ENCODE results near the gene SBF1. TPM values are rescaled to one million over a fixed set of nuclear protein-coding genes. Genes with fewer than 3 reads are reported as not detected.
"Not testable (repeated sequence)": the region's sequence is repeated elsewhere in the genome, so short reads cannot be mapped to it uniquely, and the experiment has no call there.

The SBF1 gene
- total RNA-seq, 1 donor from 2014 or later, result 121 TPM

DNA sequence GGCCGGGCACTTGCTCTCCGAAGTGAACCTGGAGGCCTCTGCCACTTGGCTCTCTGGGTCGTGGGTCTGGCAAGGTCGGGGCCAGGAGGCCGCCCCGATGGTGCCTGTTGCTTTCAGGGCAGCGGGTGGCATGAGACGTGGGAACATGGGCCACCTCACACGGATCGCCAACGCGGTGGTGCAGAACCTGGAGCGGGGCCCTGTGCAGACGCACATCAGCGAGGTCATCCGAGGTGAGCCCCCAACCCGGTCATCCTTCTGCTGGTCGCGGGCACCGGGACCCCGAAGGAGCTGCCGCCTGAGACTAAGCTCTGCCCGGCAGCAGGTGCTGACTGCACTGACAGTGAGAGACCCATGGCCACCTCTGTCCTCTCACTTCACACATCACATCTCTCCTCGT, 40.0 kb downstream of the SBF1 start:
- no peak for DNase-seq (ENCODE audit: low read depth)

GRCh38 chr22:50432877-50433510, 41.8 kb downstream of the SBF1 start:
- not testable (repeated sequence) for DNase-seq (ENCODE audit: low read depth)

GRCh38 chr22:50432131-50432876, 42.5 kb downstream of the SBF1 start:
- no peak for DNase-seq (ENCODE audit: low read depth)

DNA sequence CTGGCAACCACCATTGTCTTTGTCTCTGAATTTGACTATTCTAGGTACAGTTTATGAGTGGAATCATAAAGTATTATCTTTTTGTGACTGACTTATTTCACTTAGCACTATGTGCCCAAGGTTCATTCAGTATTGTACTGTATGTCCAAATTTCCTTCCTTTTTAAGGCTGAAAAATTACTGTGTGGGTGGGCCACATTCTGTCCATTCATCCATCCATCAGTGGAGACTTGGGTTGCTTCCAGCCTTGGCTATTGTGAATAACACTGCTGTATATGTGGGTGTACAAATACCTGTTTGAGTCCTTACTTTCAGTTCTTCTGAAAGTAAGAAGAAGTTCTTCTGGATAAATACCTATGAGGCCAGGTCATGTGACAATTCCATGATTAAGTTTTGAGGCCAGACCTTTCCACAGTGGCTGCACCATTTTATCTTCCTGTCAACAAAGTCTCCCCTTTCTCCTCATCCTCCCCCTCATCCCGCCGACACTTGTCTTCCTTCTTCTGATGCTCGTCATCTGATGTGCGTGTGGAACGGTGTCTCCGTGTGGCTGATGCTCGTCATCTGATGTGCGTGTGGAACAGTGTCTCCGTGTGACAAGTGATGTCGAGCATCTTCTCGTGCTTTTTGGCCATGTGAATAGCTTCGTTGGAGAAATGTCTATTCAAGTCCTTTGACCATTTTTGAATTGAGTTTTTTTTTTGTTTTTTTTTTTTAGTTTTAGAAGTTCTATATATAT, 49.5 kb downstream of the SBF1 start:
- DNase-seq (ENCODE audit: low read depth), result no peak

DNA sequence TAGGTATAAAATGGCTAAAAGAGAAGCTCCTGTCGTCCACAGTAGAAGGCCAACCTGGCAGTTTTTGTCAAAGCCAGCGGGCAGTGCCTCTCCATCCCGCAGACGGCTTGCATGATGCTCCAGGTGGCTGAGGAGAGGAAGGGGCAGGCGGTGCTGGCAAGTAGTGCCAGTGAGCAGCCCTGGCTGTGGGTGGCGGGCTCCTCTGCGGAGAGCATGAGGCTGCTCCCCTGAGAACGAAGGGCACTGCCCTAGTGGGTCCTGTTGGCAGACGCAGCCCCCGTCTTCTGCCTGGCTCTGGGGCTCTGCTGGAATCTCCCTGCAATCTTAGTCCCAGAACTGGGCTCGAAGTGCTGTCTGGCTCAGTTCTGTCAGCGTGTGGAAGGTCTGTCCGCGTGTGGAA, 50.9 kb downstream of the SBF1 start:
- no peak for DNase-seq (ENCODE audit: low read depth)

- no peak for DNase-seq (ENCODE audit: low read depth)
These were observed 51.6 kb downstream of the SBF1 start for GRCh38 chr22:50422961-50423815.

GRCh38 chr22:50422046-50422445, 52.8 kb downstream of the SBF1 start:
- no peak for DNase-seq (ENCODE audit: low read depth)

DNA sequence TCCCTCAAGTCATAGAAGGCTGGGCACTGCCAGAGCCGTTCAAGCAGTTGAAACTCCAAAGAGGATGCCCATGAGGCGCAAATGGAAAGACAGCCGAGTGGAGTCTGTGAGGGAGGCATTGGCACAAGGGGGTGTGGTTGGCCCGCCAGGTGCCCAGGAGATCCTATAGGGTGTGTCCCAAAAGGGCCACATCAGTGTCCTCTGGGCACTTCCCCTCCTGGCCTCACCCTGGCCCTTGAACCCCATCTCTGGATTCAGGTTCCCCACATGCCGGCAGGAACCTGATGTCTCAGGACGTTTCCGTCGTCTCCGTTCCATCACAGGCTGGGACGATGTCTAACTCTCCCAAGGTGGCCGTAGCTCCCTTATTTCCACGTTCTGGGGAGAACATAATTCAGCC, 54.3 kb downstream of the SBF1 start:
- no peak for DNase-seq (ENCODE audit: low read depth)

GRCh38 chr22:50420015-50420414, 54.8 kb downstream of the SBF1 start:
- DNase-seq (ENCODE audit: low read depth), result no peak

GRCh38 chr22:50419116-50419515, 55.7 kb downstream of the SBF1 start:
- DNase-seq (ENCODE audit: low read depth), result no peak

GRCh38 chr22:50418624-50419023, 56.2 kb downstream of the SBF1 start:
- DNase-seq (ENCODE audit: low read depth), result no peak

GRCh38 chr22:50417411-50418210, 57.2 kb downstream of the SBF1 start:
- DNase-seq (ENCODE audit: low read depth), result no peak

GRCh38 chr22:50416996-50417395, 57.8 kb downstream of the SBF1 start:
- DNase-seq (ENCODE audit: low read depth), result no peak

GRCh38 chr22:50415426-50415825, 59.4 kb downstream of the SBF1 start:
- DNase-seq (ENCODE audit: low read depth), result no peak

- no peak for DNase-seq (ENCODE audit: low read depth)
These were observed 60.2 kb downstream of the SBF1 start for GRCh38 chr22:50414476-50415248.

- not testable (repeated sequence) for DNase-seq (ENCODE audit: low read depth)
These were observed 65.9 kb downstream of the SBF1 start for GRCh38 chr22:50408954-50409353.

GRCh38 chr22:50408311-50408710, 66.5 kb downstream of the SBF1 start:
- DNase-seq (ENCODE audit: low read depth), result no peak

DNA sequence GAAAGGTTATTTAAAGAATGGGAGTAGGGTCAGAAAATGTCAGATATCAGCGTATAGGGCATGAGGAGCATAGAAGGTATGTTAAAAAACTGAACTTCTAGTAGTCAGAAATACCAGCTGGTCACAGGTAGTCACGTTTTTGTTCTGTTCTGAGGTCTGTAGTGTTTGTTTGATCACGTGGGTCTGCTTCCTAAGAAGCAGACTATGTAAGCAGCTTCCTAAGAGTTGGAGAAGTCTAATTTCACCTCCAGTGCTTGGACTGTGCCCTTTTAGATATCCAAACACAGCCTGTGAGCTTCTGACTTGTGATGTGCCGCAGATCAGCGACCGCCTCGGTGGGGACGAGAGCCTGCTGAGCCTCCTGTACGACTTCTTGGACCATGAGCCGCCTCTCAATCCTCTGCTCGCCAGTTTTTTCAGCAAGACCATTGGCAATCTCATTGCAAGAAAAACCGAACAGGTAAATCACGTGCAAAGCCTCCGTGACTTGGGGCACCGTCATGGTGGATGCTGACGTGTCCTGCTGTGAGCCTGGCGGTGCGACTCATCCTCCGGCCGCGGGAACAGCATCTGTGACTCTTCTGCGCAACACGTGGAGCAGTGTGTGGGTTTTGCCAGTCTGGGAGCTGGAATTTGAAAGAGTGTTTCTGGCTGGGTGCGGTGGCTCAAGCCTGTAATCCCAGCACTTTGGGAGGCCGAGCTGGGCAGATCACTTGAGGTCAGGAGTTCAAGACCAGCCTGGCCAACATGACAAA, 68.2 kb downstream of the SBF1 start:
- no peak for DNase-seq (ENCODE audit: low read depth)

- no peak for DNase-seq (ENCODE audit: low read depth)
These were observed 71.1 kb downstream of the SBF1 start for GRCh38 chr22:50403701-50404101.

Measured in myocyte (in vitro differentiated cells).